Measurements from ENCODE around the gene MAGEF1.

MAGEF1 gene, protein sequence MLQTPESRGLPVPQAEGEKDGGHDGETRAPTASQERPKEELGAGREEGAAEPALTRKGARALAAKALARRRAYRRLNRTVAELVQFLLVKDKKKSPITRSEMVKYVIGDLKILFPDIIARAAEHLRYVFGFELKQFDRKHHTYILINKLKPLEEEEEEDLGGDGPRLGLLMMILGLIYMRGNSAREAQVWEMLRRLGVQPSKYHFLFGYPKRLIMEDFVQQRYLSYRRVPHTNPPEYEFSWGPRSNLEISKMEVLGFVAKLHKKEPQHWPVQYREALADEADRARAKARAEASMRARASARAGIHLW

DNA sequence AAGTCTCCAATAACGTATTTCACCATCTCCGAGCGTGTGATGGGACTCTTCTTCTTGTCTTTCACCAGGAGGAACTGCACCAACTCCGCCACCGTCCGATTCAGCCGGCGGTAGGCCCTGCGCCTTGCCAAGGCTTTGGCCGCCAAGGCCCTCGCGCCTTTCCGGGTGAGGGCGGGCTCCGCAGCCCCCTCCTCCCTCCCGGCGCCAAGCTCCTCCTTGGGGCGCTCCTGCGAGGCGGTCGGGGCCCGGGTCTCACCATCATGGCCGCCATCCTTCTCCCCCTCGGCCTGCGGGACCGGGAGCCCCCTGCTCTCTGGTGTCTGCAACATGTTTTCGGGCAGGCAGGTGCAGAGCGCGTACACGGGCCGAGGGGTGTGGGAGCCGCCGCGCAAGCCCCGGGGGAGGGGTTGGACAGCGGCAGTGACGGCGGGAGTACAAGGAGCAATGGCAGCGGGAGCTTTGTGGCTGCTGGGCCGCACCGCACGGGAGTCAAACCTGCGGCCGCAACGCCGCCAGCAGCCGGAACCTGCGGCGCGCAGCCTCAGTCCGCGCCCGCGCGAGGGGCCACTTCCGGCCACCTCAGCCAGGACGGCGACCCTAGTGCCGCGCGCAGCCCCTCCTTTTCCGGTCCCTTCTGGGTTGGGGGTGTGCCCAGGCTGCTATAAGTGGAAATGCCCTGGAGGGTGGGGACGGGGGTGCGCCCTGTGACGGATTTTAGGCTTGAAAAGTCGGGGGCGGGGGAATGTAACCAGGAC is at the start of gene MAGEF1:
MAGEF1 (minus strand) TSS at position 572 of the 755 bp plus-strand sequence; CDS start at position 329, 243 bp downstream.
- peak; percentile 82 for DNase-seq

DNA sequence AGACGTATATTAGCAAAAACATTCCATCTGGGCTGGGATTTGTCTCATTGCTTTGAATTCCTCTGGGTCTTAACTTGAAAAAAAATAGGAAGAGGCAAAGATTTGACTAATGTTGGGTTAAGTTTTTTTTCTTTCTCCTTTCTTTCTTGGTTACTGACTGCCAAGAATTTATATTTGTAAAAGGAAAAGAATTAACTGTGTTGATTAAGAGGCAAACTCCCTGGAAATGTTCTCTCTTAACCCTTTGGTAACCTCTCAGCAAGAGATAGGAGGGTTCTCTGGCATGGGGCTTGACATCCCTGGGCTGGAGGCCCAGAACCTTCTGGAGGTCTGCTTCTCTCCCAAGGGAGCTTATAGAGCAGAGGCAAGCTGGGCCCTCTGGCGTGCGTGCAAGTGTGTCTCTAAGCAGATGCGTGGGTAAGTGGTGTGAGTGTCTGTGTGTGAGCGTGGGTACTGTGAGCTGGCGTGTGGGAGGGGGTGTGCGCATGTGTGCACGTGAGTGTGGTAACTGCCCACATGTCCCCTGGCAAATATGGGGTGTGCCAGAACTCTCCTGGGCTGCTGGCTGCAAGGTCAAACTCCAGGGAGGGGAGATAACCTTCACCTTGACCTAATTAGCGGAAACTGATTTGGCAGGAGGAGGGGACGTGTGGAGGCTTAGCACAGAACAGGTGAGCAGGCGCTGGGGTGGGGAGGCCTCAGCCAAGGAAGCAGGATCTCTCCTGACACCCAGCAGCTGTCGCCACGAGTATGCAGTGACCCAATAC is 49.4 kb upstream of the MAGEF1 start:
- no peak for DNase-seq

DNA sequence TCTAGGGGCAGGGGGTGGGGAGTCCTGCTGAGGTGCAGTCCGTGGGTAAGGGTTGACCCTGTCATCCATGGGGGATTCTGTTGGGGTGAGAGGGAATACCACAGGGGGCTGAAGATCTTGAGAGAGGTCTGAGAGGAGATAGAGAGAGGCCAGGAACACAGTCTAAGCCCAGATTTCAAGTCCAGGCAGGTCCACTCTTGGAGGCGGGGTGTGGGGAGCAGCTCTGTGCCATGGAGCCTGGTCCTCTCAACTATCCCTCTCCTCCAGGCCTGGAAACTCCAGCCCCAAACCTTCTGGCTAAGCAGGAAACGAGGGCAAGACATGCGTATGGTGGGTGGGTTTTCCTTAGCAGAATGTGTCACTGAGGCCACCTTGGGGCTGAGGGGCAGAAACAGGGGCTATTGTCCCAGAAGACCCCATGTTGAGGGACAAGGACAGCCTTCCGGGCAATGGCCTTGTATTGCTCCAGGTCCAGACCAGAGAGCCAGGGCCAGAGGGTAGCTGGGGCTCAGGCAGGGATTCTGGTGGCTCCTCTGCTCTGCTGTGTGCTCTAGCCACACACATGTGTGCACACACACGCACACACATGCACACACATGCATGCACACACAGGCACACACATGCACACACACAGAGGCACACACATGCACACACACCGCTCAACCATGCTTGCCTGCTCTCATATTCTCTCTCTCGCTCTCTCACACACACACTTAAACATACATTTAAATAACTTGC is 48.6 kb upstream of the MAGEF1 start:
- no peak for DNase-seq

DNA sequence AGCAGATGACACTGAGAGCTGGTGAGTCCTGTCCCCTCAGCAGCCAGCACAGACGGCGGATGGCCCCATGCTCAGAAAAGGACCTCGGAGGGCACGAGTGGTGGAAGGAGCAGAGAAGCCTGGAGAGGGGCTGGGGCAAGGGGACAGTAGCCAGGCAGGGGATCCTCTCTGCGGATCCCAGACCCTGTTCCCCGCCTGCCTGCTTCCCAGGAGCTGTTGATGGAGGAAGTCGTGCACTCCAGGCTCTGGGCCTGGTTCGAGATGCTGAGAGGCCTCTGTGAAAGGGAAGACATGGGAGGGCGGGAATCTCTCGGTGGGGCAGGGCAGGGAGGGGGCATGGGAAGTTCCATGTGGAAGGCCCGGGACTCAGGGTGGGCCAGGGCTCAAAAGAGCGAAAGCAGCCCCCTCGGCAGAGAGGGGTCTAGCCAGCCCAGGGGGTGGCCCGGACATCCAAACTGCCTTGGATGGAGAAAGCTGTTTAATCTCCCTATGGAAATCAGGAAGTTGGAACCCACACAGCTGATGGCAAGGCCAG is 47.9 kb upstream of the MAGEF1 start:
- no peak for DNase-seq

DNA sequence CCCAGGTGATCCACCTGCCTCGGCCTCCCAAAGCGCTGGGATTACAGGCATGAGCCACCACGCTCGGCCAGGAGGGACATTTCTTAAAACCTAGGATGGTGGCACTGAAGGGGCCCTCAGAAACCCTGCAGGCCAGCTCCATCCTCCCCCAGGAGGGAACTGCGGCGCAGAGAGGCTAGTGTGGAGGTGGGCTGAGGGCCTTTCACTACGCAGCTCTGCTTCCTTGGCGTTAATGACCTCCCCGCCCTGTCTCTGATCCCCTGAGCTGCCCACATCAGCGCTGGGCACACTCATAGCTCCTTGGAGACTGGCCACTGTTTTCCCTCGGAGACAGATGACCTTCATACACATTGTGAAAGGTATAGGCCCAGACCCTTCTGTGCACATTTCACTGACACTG is 46.2 kb upstream of the MAGEF1 start:
- no peak for DNase-seq

DNA sequence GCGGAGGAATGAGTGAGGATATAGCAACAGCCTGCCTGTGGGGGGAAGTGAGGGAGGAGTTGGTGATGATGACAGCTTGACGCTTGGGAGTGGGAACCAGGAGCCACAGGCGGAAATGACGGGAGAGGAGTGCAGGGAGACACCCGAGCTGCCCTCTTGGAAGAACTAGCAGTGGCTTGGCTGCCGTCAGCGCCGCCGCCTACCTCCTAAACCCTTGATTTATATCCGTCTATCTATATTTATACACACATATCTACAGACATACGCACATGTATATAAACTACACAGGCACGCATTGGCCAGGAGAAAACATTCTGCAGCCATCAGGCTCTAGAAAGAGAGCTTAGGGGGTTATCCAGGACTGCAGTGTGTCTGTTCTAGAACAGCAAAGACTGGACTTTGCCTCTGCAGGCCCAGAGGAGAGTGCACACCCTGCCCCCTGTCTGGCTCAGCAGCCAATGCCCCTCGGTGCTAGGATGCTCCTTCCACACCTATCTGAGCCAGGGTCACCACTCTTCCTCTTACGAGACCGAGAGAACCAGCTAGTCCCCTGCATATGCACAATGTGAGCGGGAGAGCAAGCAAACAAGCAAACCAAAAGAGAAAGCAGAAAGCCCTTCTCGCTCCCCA is 45.3 kb upstream of the MAGEF1 start:
- no peak for DNase-seq

DNA sequence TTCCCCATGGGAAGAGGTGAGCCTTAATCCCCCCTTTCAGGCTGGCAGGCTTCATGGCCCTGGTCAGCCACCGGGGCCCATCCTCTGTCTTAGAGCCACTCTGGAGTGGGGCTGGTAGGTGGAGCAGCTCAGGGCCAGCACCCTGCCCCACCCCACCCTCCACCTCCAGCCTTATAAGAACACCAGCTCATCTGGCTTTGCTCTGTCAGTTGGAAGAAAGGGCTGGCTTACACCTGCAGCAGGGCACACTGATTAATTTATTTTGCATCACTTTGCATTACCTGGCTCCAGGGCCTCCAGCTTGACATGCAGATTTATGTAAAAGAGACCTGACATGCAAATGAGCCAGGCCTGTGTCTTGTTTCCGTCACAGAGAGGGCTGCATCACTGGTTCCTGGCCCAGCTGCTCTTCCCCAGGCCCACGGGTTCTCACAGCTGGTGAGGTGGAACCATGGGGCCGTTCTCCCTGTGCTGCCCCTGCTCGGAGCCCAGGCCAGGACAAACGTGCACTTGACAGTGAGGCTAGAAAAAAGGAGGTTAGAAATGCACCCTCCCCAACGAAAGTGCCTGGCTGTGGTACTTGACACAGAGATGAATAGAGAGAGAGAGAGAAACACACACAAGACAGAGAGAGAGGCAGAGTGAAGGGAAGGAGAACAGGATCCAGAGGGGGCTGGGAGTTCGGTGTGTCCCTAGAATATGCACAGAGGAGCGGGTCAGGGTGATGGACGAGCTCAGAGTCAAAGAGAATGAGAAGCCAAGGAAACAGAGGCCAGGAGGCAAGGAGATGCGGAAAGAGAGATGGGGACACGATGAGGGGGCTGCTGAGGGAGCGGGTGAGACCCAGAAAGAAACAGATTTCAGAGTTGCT is 44.5 kb upstream of the MAGEF1 start:
- DNase-seq = no peak

DNA sequence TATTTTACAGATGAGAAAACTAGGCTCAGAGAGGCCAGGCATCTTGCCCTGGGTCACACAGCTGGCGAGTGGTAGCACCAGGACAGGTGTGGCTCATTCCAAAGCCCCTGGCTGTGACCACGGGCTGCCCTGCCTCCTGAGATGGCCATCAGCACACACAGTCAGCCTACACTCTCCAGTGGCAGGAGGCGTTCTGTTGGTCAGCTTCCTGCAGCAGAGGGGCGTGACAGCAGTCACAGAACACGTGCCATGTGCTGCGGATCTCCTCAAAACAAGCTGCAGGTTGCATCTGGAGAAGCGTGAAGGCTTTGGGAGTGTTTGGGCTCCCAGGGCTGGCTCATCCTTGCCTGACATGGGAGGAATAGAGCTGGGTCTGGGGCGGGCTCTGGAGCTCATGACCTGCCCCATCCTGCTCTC is 43.5 kb upstream of the MAGEF1 start:
- no peak for DNase-seq

DNA sequence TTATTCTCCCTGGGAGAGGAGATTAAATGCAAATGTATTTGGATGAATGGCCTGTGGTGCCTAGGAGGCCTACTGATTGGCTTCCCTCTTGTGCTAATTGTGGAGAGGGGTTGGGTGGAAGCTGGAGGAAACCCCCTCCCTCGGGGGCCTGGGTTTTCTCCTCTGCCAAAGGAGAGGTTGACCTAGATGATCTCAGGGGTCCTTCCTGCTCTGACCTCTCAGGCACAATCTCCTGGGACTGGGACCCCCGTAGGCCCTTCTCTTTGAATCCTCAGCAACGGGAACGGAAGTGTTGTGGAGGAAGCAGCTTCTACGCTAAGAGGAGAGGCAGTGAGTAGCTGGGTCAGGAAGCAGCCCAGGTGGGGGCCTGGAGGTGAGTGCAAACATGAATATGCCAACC is 40.5 kb upstream of the MAGEF1 start:
- no peak for DNase-seq

DNA sequence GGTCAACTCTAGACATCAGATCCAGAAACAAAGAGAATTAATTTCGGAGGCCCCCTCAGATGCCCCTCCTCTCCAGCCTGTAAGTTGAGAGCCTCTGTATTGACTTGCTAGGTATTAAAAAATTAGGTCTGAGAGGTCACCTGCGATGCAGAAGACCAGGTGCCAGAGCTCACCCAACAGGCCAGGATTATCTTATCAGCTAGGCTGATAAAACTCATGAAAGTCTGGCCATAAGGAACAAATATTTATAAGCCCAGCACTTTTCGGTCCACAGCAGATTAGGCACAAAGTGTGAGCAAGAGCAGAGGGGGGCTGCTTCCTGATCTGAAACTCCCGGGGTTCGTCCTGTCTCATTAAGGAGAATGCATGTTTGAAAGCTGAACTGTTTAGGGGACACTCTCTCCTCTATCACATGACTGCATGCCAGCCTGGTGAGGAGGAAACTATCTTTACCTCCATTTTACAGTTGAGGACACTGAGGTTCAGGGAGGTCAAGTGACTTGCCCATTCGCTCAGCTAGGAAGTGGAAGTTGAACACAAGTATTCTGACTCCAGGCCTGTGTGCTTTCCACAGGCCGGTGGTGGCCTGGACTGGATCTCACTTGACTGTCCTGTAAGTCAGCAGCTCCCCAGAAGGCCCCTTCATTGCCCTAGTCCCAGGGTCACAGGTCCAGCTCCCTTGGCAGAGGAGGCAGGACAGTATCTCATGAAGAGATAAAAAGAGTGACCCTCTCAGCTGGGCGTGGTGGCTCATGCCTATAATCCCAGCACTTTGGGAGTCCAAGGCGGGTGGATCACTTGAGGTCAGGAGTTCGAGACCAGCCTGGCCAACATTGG is 39.6 kb upstream of the MAGEF1 start:
- DNase-seq = no peak

DNA sequence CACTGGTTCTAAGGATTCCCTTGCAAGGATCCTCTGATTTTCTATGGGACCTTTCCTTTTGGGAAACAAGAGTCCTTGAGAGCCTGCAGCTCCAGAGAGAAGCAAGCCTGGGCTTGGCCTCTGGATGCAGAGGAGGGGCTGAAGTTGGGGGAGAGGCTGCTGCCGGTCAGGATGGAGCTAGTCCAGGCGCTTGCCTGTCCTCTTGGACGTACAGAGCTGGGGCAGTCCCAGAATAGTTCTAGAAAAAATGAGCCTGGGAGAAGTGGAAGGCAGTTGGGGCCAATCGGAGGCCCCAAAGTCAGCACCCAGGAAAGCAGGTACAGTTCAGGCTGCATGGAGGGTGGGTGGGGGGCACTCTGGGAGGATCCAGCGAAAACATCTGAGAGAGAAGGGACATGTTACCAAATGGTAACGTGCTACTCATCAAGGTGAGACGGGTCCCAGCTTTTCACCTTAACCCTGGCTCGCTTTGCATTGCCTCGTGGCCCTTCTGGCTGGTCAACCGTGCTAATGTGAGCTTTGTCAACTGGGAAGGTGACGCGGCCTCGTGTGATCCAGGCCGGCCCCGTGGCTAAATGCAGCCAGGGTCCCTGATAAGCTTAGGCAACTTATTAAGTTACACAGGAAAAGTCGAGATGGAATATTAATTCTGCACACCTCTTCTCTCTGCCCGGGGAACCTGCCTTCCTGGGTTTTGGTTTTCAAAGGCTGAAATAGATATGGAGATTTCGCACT is 38.7 kb upstream of the MAGEF1 start:
- no peak for DNase-seq

DNA sequence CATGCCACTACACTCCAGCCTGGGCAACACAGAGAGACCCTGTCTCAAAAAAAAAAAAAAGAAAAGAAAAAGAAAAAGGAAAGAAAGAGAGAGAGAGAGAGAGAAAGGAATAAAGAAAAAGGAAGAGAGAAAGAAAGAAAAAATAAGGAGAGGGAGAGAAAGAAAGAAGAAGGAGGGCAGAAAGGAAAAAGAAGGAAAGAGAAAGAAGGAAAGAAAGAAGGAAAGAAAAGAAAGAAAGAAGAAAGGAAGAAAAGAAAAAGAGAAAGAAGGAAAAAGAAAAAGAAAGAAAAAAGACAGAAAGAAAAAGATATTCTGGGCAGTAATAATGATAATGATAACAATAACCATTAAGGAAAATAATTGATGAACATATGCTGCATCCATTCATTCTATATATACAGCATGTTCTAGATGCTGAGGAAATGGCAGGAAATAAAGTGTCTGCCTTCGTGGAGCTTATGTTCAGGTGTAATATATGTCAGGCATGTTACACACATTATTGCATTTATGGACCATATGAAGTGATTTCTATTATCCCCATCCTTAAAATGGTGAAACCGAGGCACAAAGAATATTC is 37.4 kb upstream of the MAGEF1 start:
- no peak for DNase-seq

DNA sequence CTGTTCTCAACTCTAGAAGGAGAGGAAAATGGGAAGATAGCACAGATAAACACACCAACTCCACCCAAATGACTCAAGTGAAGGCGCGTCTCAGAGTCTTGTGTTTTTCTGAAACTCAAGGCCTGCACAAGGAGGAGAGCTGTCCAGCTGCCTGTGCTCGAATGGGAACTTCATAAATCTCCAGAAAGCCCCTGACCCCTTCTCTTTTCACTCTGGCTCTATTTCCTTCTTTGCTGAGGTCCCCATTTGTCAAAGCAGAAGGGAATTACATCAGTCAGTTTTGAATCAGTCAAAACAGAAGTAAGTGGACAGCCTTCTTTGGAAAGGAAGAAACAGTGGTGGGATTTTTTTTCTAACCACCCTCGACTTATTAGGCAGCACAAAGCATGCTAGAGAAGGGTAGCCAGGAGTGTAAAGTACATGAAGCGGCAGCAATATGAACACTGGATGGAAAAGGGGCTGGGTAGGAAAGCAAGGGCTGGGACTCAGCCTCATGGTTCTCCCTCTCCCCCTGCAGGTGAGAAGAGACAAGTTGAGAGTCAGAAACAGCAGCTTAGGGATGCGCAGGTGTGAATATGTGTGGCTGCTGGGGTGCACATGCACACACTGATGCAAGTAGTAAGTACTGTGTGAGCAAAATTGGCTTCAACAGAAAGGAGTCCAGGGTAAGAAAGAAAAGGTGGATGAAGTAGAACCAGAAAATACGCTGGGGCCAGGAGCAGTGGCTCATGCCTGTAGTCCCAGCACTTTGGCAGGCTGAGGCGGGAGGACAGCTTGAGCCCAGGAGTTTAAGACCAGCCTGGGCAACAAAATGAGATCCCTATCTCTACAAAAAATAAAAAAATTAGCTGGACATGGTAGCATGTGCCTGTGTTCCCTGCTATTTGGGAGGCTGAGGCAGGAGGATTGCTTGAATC is 36.6 kb upstream of the MAGEF1 start:
- peak; percentile 38 for DNase-seq

DNA sequence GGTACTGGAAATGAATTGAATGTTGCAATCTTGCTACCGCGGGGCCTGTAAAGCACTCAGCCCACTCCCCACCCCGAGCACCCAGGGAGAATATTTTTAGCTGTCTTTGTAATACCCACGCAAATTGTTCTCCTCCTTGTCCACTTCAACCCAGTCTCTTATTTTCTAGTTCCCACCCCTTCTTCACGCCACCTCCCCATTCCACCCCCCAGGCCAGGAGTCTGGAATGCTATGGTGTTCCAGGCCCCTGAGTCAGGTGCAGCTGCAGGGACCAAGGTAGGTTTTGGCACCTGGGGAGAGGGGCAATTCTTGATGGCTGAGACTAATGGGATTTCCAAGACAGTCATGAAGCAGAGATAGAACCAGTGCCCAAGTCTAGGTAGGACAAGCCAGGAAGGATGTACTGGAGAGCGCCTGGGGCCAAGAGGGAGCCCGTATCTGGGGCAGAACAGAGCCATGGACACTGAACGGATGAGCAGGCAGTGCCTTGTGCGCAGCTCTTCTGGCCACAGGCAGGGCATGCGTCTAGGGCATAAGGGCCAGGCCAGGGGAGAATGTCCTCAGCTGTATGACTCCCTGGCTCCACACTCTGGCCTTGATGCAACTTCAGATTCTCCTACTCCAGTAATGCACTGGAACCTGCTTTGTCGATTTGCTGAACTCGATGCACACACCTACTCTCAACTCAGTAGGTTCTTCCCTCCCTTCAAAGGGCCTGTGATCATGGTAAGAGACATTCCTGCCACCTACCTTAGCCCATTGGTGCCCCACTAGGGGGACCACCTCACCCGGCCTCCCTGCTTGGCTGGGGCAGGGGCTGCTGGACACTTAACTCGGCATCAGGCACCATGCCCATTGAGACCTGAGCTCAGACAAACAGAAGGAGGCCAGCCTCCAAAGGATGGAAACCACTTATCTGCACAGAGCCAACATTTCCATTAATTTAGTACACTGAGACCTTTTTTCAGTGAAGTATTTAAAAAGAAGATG is 34.6 kb upstream of the MAGEF1 start:
- no peak for DNase-seq

DNA sequence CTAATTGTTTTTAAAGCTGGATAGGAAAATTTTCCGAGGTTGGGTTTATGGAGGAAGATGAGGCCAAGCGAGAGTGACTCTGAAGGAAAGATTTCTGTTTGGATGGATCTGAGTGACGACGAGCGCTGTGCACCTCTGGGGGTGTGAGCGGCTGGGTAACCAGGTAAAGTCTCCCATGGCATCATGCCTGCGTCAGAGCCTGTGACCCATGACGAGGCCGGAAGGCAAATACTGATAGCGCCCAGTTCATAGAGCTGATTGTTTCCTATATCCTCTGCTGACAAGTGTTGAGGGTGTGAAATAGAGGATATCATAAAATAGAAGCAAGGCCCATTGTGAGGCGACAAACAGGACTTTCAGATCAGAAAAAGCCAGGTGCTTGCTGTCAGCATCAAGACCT is 33.7 kb upstream of the MAGEF1 start:
- no peak for DNase-seq

DNA sequence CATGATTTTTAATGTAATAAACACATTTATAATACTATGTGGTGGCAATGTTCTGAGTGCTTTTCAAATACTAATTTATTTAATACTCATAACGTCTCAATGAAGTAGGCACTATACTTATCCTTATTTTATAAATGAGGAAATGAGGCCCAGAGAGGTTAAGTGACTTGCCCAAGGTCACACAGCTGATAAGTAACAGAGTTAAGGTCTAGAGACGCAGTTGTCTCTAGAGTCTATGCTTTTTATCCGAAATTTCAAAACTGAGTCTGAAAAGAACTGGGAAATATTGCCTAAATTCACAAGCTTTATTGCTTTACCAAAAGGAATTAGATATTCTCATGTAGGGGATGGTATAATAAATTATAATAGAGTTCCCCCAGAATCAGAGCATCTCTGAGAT is 31.4 kb upstream of the MAGEF1 start:
- no peak for DNase-seq

DNA sequence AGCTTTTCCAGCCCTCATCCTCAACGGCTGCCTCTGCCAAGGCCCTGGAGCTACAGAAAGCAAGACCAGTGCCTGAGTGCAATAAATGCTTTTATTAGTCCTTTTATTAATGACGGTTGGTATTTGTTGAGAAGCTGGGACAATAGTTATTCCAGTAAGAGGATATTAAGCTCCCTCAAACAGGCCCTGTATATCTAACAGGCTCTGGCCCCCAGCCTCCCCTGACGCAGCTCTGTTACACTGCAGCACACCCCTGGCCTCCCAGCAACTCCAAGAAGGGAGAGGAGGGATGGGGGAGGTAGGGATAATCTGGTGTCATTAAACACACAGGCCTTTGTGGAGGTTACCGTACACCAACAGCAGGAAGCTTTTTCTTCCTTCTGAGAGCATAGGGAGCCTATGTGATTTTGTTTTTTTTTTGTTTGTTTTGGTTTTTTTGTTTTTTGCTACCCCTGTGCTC is 30.8 kb upstream of the MAGEF1 start:
- DNase-seq = no peak
